ENCODE results near the gene GZMM. TPM values are rescaled to one million over a fixed set of nuclear protein-coding genes. Genes with fewer than 3 reads are reported as not detected.

Gene GZMM
- total and polyA plus RNA-seq, 2 donors = 28.0 to 57.1 TPM

- Histone ChIP-seq H3K9me3 (ENCODE audit: control insufficient read depth in 2 of 2, insufficient read depth in 1 of 2, low read length in 1 of 2) (no peaks in the 10 kb centered on the region), H3K36me3 (ENCODE audit: control insufficient read depth in 2 of 2, insufficient read depth in 2 of 2, low read length in 1 of 2) (peaks cover 9 to 13% of the 10 kb centered on the region in 2 donors), H3K4me1 (ENCODE audit: control insufficient read depth in 2 of 2, insufficient read depth in 2 of 2, low read length in 2 of 2) (peaks cover 14 to 20% of the 10 kb centered on the region in 2 donors), H3K27me3 (ENCODE audit: control insufficient read depth in 2 of 2, insufficient read depth in 1 of 2, low read length in 1 of 2) (peaks cover 5 to 6% of the 10 kb centered on the region in 2 donors), H3K4me3 (ENCODE audit: low read length in 2 of 2) (peak within 1 kb of the TSS; percentile 84 to 87), H3K27ac (ENCODE audit: low read depth in 1 of 2, low read length in 1 of 2) (peak within 1 kb of the TSS; percentile 63 to 95)
- WGBS = under 1% methylated on average over 83 of the region's 84 CpGs
- no peak for DNase-seq (ENCODE audit: low read depth in 6 of 9, low spot score in 9 of 9)
Measured at GRCh38 chr19:531753-532560, 11.9 kb upstream of the GZMM start, which contains the start of gene CDC34. Gene CDC34 (plus strand): TSS chr19:531760. CDS start chr19:531932, 172 bp downstream.

GRCh38 chr19:532561-533363, 11.1 kb upstream of the GZMM start:
- DNase-seq (ENCODE audit: low read depth in 6 of 9, low spot score in 9 of 9) = peak in 1 of 9 donors; percentile 69
- Histone ChIP-seq H3K36me3 (ENCODE audit: control insufficient read depth in 2 of 2, insufficient read depth in 2 of 2, low read length in 1 of 2) (peaks cover 11 to 19% of the 10 kb centered on the region in 2 donors), H3K4me3 (ENCODE audit: low read length in 2 of 2) (peak overlapping the region; percentile 84 to 87), H3K4me1 (ENCODE audit: control insufficient read depth in 2 of 2, insufficient read depth in 2 of 2, low read length in 2 of 2) (peaks cover 14 to 20% of the 10 kb centered on the region in 2 donors), H3K27me3 (ENCODE audit: control insufficient read depth in 2 of 2, insufficient read depth in 1 of 2, low read length in 1 of 2) (peaks cover 5 to 6% of the 10 kb centered on the region in 2 donors), H3K9me3 (ENCODE audit: control insufficient read depth in 2 of 2, insufficient read depth in 1 of 2, low read length in 1 of 2) (no peaks in the 10 kb centered on the region), H3K27ac (ENCODE audit: low read depth in 1 of 2, low read length in 1 of 2) (peak overlapping the region; percentile 61 to 63)
- WGBS = 3% methylated on average over 47 of the region's 47 CpGs

- DNase-seq (ENCODE audit: low read depth in 6 of 9, low spot score in 9 of 9) = no peak
- peaks cover 14 to 20% of the 10 kb centered on the region in 2 donors for H3K4me1 ChIP-seq (ENCODE audit: control insufficient read depth in 2 of 2, insufficient read depth in 2 of 2, low read length in 2 of 2)
- WGBS = 69% methylated on average over 25 of the region's 25 CpGs
- H3K4me3 ChIP-seq (ENCODE audit: low read length in 2 of 2) = peak overlapping the region; percentile 84 to 87
- H3K27ac ChIP-seq (ENCODE audit: low read depth in 1 of 2, low read length in 1 of 2) = peak overlapping the region; percentile 61 to 63
- no peaks in the 10 kb centered on the region for H3K9me3 ChIP-seq (ENCODE audit: control insufficient read depth in 2 of 2, insufficient read depth in 1 of 2, low read length in 1 of 2)
- peaks cover 14 to 27% of the 10 kb centered on the region in 2 donors for H3K36me3 ChIP-seq (ENCODE audit: control insufficient read depth in 2 of 2, insufficient read depth in 2 of 2, low read length in 1 of 2)
- peaks cover 4 to 6% of the 10 kb centered on the region in 2 donors for H3K27me3 ChIP-seq (ENCODE audit: control insufficient read depth in 2 of 2, insufficient read depth in 1 of 2, low read length in 1 of 2)
Measured at GRCh38 chr19:533364-534058, 10.3 kb upstream of the GZMM start.

- no peak for DNase-seq (ENCODE audit: low read depth in 6 of 9, low spot score in 9 of 9)
- Histone ChIP-seq H3K27me3 (ENCODE audit: control insufficient read depth in 2 of 2, insufficient read depth in 1 of 2, low read length in 1 of 2) (peaks cover 0 to 5% of the 10 kb centered on the region in 2 donors), H3K4me3 (ENCODE audit: low read length in 2 of 2) (no peak overlapping the region), H3K36me3 (ENCODE audit: control insufficient read depth in 2 of 2, insufficient read depth in 2 of 2, low read length in 1 of 2) (peaks cover 18 to 32% of the 10 kb centered on the region in 2 donors), H3K27ac (ENCODE audit: low read depth in 1 of 2, low read length in 1 of 2) (no peak overlapping the region), H3K9me3 (ENCODE audit: control insufficient read depth in 2 of 2, insufficient read depth in 1 of 2, low read length in 1 of 2) (no peaks in the 10 kb centered on the region), H3K4me1 (ENCODE audit: control insufficient read depth in 2 of 2, insufficient read depth in 2 of 2, low read length in 2 of 2) (peaks cover 14 to 20% of the 10 kb centered on the region in 2 donors)
- WGBS = 93% methylated on average over 14 of the region's 14 CpGs
Measured at GRCh38 chr19:534088-534487, 9.8 kb upstream of the GZMM start.

GRCh38 chr19:535017-535835, 8.6 kb upstream of the GZMM start:
- Histone ChIP-seq H3K9me3 (ENCODE audit: control insufficient read depth in 2 of 2, insufficient read depth in 1 of 2, low read length in 1 of 2) (no peaks in the 10 kb centered on the region), H3K36me3 (ENCODE audit: control insufficient read depth in 2 of 2, insufficient read depth in 2 of 2, low read length in 1 of 2) (peaks cover 24 to 37% of the 10 kb centered on the region in 2 donors), H3K27me3 (ENCODE audit: control insufficient read depth in 2 of 2, insufficient read depth in 1 of 2, low read length in 1 of 2) (peaks cover 0 to 5% of the 10 kb centered on the region in 2 donors), H3K4me1 (ENCODE audit: control insufficient read depth in 2 of 2, insufficient read depth in 2 of 2, low read length in 2 of 2) (peaks cover 14 to 20% of the 10 kb centered on the region in 2 donors), H3K4me3 (ENCODE audit: low read length in 2 of 2) (no peak overlapping the region), H3K27ac (ENCODE audit: low read depth in 1 of 2, low read length in 1 of 2) (no peak overlapping the region)
- DNase-seq (ENCODE audit: low read depth in 6 of 9, low spot score in 9 of 9) = no peak
- 94% methylated on average over 16 of the region's 16 CpGs for WGBS

GRCh38 chr19:536031-536880, 7.6 kb upstream of the GZMM start:
- Histone ChIP-seq H3K27ac (ENCODE audit: low read depth in 1 of 2, low read length in 1 of 2) (no peak overlapping the region), H3K36me3 (ENCODE audit: control insufficient read depth in 2 of 2, insufficient read depth in 2 of 2, low read length in 1 of 2) (peaks cover 30 to 42% of the 10 kb centered on the region in 2 donors), H3K27me3 (ENCODE audit: control insufficient read depth in 2 of 2, insufficient read depth in 1 of 2, low read length in 1 of 2) (peaks cover 0 to 5% of the 10 kb centered on the region in 2 donors), H3K9me3 (ENCODE audit: control insufficient read depth in 2 of 2, insufficient read depth in 1 of 2, low read length in 1 of 2) (no peaks in the 10 kb centered on the region), H3K4me3 (ENCODE audit: low read length in 2 of 2) (no peak overlapping the region), H3K4me1 (ENCODE audit: control insufficient read depth in 2 of 2, insufficient read depth in 2 of 2, low read length in 2 of 2) (peaks cover 9 to 15% of the 10 kb centered on the region in 2 donors)
- DNase-seq (ENCODE audit: low read depth in 6 of 9, low spot score in 9 of 9) = no peak
- 93% methylated on average over 55 of the region's 55 CpGs for WGBS

- DNase-seq (ENCODE audit: low read depth in 6 of 9, low spot score in 9 of 9) = no peak
- Histone ChIP-seq H3K36me3 (ENCODE audit: control insufficient read depth in 2 of 2, insufficient read depth in 2 of 2, low read length in 1 of 2) (peaks cover 36 to 49% of the 10 kb centered on the region in 2 donors), H3K27me3 (ENCODE audit: control insufficient read depth in 2 of 2, insufficient read depth in 1 of 2, low read length in 1 of 2) (peaks cover 0 to 5% of the 10 kb centered on the region in 2 donors), H3K27ac (ENCODE audit: low read depth in 1 of 2, low read length in 1 of 2) (no peak overlapping the region), H3K4me3 (ENCODE audit: low read length in 2 of 2) (no peak overlapping the region), H3K4me1 (ENCODE audit: control insufficient read depth in 2 of 2, insufficient read depth in 2 of 2, low read length in 2 of 2) (peaks cover 9 to 15% of the 10 kb centered on the region in 2 donors), H3K9me3 (ENCODE audit: control insufficient read depth in 2 of 2, insufficient read depth in 1 of 2, low read length in 1 of 2) (no peaks in the 10 kb centered on the region)
- WGBS = 98% methylated on average over 26 of the region's 26 CpGs
Measured at GRCh38 chr19:536881-537404, 6.9 kb upstream of the GZMM start.

All from thymus (tissue), 11 donors.